SK-N-SH (cell line): ENCODE results near the gene IFNG-AS1. TPM values are rescaled to one million over a fixed set of nuclear protein-coding genes. Genes with fewer than 3 reads are reported as not detected.

Experiments
- CTCF ChIA-PET: fragments of 300-600, 350-600 bp; formaldehyde crosslinking; extraction: SDS; loops from one replicate; lab custom pipeline; 2021; lab: Yijun Ruan, JAX
- POLR2A ChIA-PET: fragments of 350-600 bp; sonication (Branson Sonifier 250); formaldehyde crosslinking; extraction: SDS; loops from one replicate; lab custom pipeline; 2020; ENCODE audit warnings: antibody characterized with exemption, inconsistent platforms; lab: Yijun Ruan, JAX
- DNase-seq: peaks from one replicate; pipeline ENCODE4 v3.0.0; 2012
- H2AFZ ChIP-seq: fragments of 200-600 bp; sonication (generic); 2 replicates; pipeline ENCODE4 v1.8.1; 2016; ENCODE audit warnings: antibody characterized with exemption, mild to moderate bottlenecking, low read depth
- H3F3A ChIP-seq: fragments of 200-600 bp; sonication (generic); replicated peaks from 2 replicates; pipeline ENCODE3; 2016; ENCODE audit warnings: antibody characterized with exemption, mild to moderate bottlenecking; ENCODE audit not compliant: insufficient read depth
- H3K27ac ChIP-seq, 2 experiments: fragments of 200-500 bp in 1 of 2; fragments of 200-600 bp in 1 of 2; sonication (Bioruptor generic) in 1 of 2; sonication (generic), shearing (Covaris generic) in 1 of 2; 2 replicates each; pipeline versions ENCODE4 v1.5.1 to v1.6.1; 2014 to 2016; ENCODE audit warnings: low read depth in 2 of 2, inconsistent platforms in 1 of 2, low read length in 1 of 2, mild to moderate bottlenecking in 1 of 2, mixed read lengths in 1 of 2
- H3K27me3 ChIP-seq: fragments of 200-600 bp; sonication (generic), shearing (Covaris generic); 2 replicates; pipeline ENCODE4 v1.6.1; 2016; ENCODE audit warnings: mixed run types; ENCODE audit not compliant: insufficient read depth
- H3K36me3 ChIP-seq, 2 experiments: fragments of 200-500 bp in 1 of 2; fragments of 200-600 bp in 1 of 2; sonication (Bioruptor generic) in 1 of 2; sonication (generic) in 1 of 2; replicated peaks in 1 of 2; 2 replicates each; pipeline versions ENCODE3 to v1.5.1; 2014 to 2016; ENCODE audit warnings: low read length in 1 of 2, mild to moderate bottlenecking in 1 of 2; ENCODE audit not compliant: insufficient read depth in 2 of 2, control insufficient read depth in 1 of 2
- H3K4me1 ChIP-seq, 2 experiments: fragments of 200-500 bp in 1 of 2; fragments of 200-600 bp in 1 of 2; sonication (Bioruptor generic) in 1 of 2; sonication (generic), shearing (Covaris generic) in 1 of 2; 2 replicates each; pipeline versions ENCODE4 v1.5.1 to v1.6.1; 2014 to 2016; ENCODE audit warnings: low read depth in 1 of 2, low read length in 1 of 2, mixed run types in 1 of 2; ENCODE audit not compliant: insufficient read depth in 2 of 2, control insufficient read depth in 1 of 2
- H3K4me2 ChIP-seq: fragments of 200-600 bp; sonication (generic), shearing (Covaris generic); 2 replicates; pipeline ENCODE4 v1.6.1; 2017; ENCODE audit warnings: mixed run types
- H3K4me3 ChIP-seq, 2 experiments: fragments of 200-500 bp in 1 of 2; fragments of 200-600 bp in 1 of 2; sonication (Bioruptor generic) in 1 of 2; sonication (generic), shearing (Covaris generic) in 1 of 2; 2 replicates each; pipeline versions ENCODE4 v1.5.1 to v1.8.1; 2014 to 2016; ENCODE audit warnings: low read depth in 2 of 2, inconsistent platforms in 1 of 2, low read length in 1 of 2, mild to moderate bottlenecking in 1 of 2, mixed read lengths in 1 of 2, moderate library complexity in 1 of 2
- H3K79me2 ChIP-seq: fragments of 200-600 bp; sonication (generic); 2 replicates; pipeline ENCODE4 v1.8.1; 2017; ENCODE audit warnings: mild to moderate bottlenecking; ENCODE audit not compliant: insufficient read depth
- H3K9ac ChIP-seq: fragments of 200-600 bp; sonication (generic); 2 replicates; pipeline ENCODE4 v1.6.1; 2017; ENCODE audit warnings: mixed run types
- H3K9me2 ChIP-seq: fragments of 200-600 bp; sonication (generic); 2 replicates; pipeline ENCODE4 v1.6.1; 2017; ENCODE audit warnings: mixed run types
- H3K9me3 ChIP-seq: fragments of 200-600 bp; sonication (generic); 2 replicates; pipeline ENCODE4 v1.6.1; 2017; ENCODE audit warnings: mixed run types, mild to moderate bottlenecking, moderate library complexity
- H4K20me1 ChIP-seq: fragments of 200-600 bp; sonication (generic); 2 replicates; pipeline ENCODE4 v1.6.1; 2017; ENCODE audit warnings: mild to moderate bottlenecking, mixed run types; ENCODE audit not compliant: insufficient read depth
- EZH2phosphoT487 ChIP-seq: fragments of 200-600 bp; sonication (generic); IDR thresholded peaks from 2 replicates; pipeline ENCODE4 v1.6.1; 2017; ENCODE audit warnings: low read depth, mixed run types, mild to moderate bottlenecking, antibody characterized with exemption, moderate library complexity, borderline replicate concordance
- MXI1 ChIP-seq: IDR thresholded peaks from 2 replicates; pipeline ENCODE4 v1.6.1; 2012; ENCODE audit warnings: mild to moderate bottlenecking, low read depth, low read length, improper control_type of control experiment
- RAD21 ChIP-seq: IDR thresholded peaks from 2 replicates; pipeline ENCODE4 v1.6.1; 2012; ENCODE audit warnings: mild to moderate bottlenecking, low read length
- RCOR1 ChIP-seq: fragments of 150-350 bp; IDR thresholded peaks from 2 replicates; pipeline ENCODE4 v1.6.1; 2017; ENCODE audit warnings: antibody characterized with exemption, low read length
- RFX5 ChIP-seq: IDR thresholded peaks from 2 replicates; pipeline ENCODE4 v1.6.1; 2012; ENCODE audit warnings: mild to moderate bottlenecking, improper control_type of control experiment, low read length
- TAF1 ChIP-seq: IDR thresholded peaks from 2 replicates; pipeline ENCODE4 v1.6.1; 2012; ENCODE audit warnings: low read depth, mild to moderate bottlenecking, low read length, moderate library complexity, borderline replicate concordance
- WGBS: methylation state at CpG from one replicate; pipeline ENCODE4 v1.1.6; 2017; ENCODE audit warnings: low lambda C conversion rate; 5-methylcytosine and 5-hydroxymethylcytosine counted together
- polyA plus RNA-seq, 3 experiments: library from polyadenylated mRNA; depleted of rRNA; stranded (reverse); fragments of >200 nt; gene quantifications; 2 replicates each; pipeline ENCODE4 v1.2.3, GENCODE V29; 2012
- TF ChIP-seq, protein P1 (sequence below): fragments of 150-350 bp; IDR thresholded peaks from 2 replicates; pipeline ENCODE4 v1.6.1; 2016; ENCODE audit warnings: mild to moderate bottlenecking, low read depth, low read length
- TF ChIP-seq, protein P2 (sequence below): IDR thresholded peaks from 2 replicates; pipeline ENCODE4; 2012
- TF ChIP-seq, protein P3 (sequence below): fragments of 200-600 bp; sonication (generic); IDR thresholded peaks from 2 replicates; pipeline ENCODE4 v1.6.1; 2017; ENCODE audit warnings: antibody characterized with exemption, mild to moderate bottlenecking, moderate library complexity
- TF ChIP-seq, protein P4 (sequence below): IDR thresholded peaks from 2 replicates; pipeline ENCODE4 v1.6.1; 2012; ENCODE audit warnings: mild to moderate bottlenecking, low read depth, low read length, moderate library complexity
- TF ChIP-seq, protein P5 (sequence below): IDR thresholded peaks from 2 replicates; pipeline ENCODE4 v1.4.0; 2012; ENCODE audit warnings: low read depth, borderline replicate concordance

IFNG-AS1 gene
- polyA plus RNA-seq, 1 of the 3 experiments (the other 2 are of a cell fraction) = not detected

DNA sequence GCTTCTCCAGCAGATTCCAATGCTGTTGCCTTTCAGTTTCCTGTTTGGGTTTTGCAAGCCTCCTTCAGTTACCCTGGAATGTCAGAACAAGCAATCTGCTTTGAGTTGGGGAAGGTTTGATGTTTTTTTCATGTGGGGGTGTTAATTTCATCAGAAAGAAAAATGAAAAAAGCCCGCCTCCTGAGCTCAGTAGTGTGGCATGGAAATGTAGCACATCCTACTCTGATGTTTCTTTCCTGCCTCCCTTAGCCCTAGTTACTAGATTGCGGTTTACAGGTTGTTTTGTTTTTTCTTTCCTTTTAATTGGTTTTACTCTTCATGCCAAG is 22.6 kb downstream of the IFNG-AS1 start:
- Histone ChIP-seq H4K20me1 (no peaks in the 10 kb centered on the region), H3K27me3 (no peaks in the 10 kb centered on the region), H3K9me3 (no peaks in the 10 kb centered on the region), H3K79me2 (no peaks in the 10 kb centered on the region), H3K4me1 (no peaks in the 10 kb centered on the region), H3F3A (no peaks in the 10 kb centered on the region), H3K27ac (no peak overlapping the region), H3K36me3 (no peaks in the 10 kb centered on the region), H3K9ac (no peak overlapping the region), H3K4me3 (no peak overlapping the region), H3K9me2 (no peaks in the 10 kb centered on the region), H2AFZ (no peak overlapping the region), H3K4me2 (no peak overlapping the region)
- 78% methylated on average over 2 of the region's 2 CpGs for WGBS
- POLR2A ChIA-PET = no interaction called here
- CTCF ChIA-PET = interaction anchor here (0.6 to 3.4 kb wide), 5 partner anchors 10 to 29 kb away, joined by 3 to 9 read pairs (median 4); no protein-coding TSS in a partner anchor
- TF ChIP-seq, protein P1, sequence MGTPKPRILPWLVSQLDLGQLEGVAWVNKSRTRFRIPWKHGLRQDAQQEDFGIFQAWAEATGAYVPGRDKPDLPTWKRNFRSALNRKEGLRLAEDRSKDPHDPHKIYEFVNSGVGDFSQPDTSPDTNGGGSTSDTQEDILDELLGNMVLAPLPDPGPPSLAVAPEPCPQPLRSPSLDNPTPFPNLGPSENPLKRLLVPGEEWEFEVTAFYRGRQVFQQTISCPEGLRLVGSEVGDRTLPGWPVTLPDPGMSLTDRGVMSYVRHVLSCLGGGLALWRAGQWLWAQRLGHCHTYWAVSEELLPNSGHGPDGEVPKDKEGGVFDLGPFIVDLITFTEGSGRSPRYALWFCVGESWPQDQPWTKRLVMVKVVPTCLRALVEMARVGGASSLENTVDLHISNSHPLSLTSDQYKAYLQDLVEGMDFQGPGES = no peak
- no peak for TF ChIP-seq RFX5
- TF ChIP-seq MXI1 = no peak
- no peak for TF ChIP-seq TAF1
- no peak for TF ChIP-seq RAD21
- TF ChIP-seq RCOR1 = no peak
- no peak for TF ChIP-seq EZH2phosphoT487
- TF ChIP-seq, protein P2, sequence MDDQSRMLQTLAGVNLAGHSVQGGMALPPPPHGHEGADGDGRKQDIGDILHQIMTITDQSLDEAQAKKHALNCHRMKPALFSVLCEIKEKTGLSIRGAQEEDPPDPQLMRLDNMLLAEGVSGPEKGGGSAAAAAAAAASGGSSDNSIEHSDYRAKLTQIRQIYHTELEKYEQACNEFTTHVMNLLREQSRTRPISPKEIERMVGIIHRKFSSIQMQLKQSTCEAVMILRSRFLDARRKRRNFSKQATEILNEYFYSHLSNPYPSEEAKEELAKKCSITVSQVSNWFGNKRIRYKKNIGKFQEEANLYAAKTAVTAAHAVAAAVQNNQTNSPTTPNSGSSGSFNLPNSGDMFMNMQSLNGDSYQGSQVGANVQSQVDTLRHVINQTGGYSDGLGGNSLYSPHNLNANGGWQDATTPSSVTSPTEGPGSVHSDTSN = no peak
- TF ChIP-seq, protein P3, sequence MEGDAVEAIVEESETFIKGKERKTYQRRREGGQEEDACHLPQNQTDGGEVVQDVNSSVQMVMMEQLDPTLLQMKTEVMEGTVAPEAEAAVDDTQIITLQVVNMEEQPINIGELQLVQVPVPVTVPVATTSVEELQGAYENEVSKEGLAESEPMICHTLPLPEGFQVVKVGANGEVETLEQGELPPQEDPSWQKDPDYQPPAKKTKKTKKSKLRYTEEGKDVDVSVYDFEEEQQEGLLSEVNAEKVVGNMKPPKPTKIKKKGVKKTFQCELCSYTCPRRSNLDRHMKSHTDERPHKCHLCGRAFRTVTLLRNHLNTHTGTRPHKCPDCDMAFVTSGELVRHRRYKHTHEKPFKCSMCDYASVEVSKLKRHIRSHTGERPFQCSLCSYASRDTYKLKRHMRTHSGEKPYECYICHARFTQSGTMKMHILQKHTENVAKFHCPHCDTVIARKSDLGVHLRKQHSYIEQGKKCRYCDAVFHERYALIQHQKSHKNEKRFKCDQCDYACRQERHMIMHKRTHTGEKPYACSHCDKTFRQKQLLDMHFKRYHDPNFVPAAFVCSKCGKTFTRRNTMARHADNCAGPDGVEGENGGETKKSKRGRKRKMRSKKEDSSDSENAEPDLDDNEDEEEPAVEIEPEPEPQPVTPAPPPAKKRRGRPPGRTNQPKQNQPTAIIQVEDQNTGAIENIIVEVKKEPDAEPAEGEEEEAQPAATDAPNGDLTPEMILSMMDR = no peak
- TF ChIP-seq, protein P4, sequence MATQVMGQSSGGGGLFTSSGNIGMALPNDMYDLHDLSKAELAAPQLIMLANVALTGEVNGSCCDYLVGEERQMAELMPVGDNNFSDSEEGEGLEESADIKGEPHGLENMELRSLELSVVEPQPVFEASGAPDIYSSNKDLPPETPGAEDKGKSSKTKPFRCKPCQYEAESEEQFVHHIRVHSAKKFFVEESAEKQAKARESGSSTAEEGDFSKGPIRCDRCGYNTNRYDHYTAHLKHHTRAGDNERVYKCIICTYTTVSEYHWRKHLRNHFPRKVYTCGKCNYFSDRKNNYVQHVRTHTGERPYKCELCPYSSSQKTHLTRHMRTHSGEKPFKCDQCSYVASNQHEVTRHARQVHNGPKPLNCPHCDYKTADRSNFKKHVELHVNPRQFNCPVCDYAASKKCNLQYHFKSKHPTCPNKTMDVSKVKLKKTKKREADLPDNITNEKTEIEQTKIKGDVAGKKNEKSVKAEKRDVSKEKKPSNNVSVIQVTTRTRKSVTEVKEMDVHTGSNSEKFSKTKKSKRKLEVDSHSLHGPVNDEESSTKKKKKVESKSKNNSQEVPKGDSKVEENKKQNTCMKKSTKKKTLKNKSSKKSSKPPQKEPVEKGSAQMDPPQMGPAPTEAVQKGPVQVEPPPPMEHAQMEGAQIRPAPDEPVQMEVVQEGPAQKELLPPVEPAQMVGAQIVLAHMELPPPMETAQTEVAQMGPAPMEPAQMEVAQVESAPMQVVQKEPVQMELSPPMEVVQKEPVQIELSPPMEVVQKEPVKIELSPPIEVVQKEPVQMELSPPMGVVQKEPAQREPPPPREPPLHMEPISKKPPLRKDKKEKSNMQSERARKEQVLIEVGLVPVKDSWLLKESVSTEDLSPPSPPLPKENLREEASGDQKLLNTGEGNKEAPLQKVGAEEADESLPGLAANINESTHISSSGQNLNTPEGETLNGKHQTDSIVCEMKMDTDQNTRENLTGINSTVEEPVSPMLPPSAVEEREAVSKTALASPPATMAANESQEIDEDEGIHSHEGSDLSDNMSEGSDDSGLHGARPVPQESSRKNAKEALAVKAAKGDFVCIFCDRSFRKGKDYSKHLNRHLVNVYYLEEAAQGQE = no peak
- TF ChIP-seq, protein P5, sequence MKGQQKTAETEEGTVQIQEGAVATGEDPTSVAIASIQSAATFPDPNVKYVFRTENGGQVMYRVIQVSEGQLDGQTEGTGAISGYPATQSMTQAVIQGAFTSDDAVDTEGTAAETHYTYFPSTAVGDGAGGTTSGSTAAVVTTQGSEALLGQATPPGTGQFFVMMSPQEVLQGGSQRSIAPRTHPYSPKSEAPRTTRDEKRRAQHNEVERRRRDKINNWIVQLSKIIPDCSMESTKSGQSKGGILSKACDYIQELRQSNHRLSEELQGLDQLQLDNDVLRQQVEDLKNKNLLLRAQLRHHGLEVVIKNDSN = no peak
- DNase-seq = no peak
